GM21528 (cell line): ENCODE measurements around the gene GRAMD2A.

Source experiments
- ATAC-seq: cut with Tn5 transposase; IDR thresholded peaks from one replicate; pipeline ENCODE4 v1.9.1; 2021; ENCODE audit warnings: mild to moderate bottlenecking, moderate library complexity; ENCODE audit not compliant: unreplicated experiment, low FRiP score

GRAMD2A gene

GRCh38 chr15:72220687-72221086, 23.1 kb upstream of the GRAMD2A start:
- no peak for ATAC-seq

- no peak for ATAC-seq
Measured at GRCh38 chr15:72217216-72217615, 19.6 kb upstream of the GRAMD2A start.

GRCh38 chr15:72216079-72216478, 18.5 kb upstream of the GRAMD2A start:
- ATAC-seq: no peak

- ATAC-seq: no peak
Measured at GRCh38 chr15:72207558-72208085, 10.0 kb upstream of the GRAMD2A start.

- no peak for ATAC-seq
Measured at GRCh38 chr15:72206677-72207000, 9.1 kb upstream of the GRAMD2A start.

- no peak for ATAC-seq
Measured at GRCh38 chr15:72205896-72206676, 8.5 kb upstream of the GRAMD2A start.

GRCh38 chr15:72205273-72205672, 7.7 kb upstream of the GRAMD2A start:
- no peak for ATAC-seq

GRCh38 chr15:72203507-72203837, 5.9 kb upstream of the GRAMD2A start:
- no peak for ATAC-seq

GRCh38 chr15:72202801-72203506, 5.4 kb upstream of the GRAMD2A start:
- no peak for ATAC-seq

- ATAC-seq: no peak
Measured at GRCh38 chr15:72202302-72202701, 4.7 kb upstream of the GRAMD2A start.

GRCh38 chr15:72201391-72201921, 3.9 kb upstream of the GRAMD2A start:
- ATAC-seq: no peak

- no peak for ATAC-seq
Measured at GRCh38 chr15:72200395-72201237, 3.0 kb upstream of the GRAMD2A start.

GRCh38 chr15:72199721-72200212, 2.2 kb upstream of the GRAMD2A start:
- ATAC-seq: no peak

GRCh38 chr15:72199205-72199515, 1.6 kb upstream of the GRAMD2A start:
- no peak for ATAC-seq

- no peak for ATAC-seq
Measured at GRCh38 chr15:72198356-72199204, 993 bp upstream of the GRAMD2A start.

GRCh38 chr15:72197041-72197459, 537 bp downstream of the GRAMD2A start:
- ATAC-seq: no peak

GRCh38 chr15:72196409-72197040, 1.1 kb downstream of the GRAMD2A start:
- ATAC-seq: no peak

- no peak for ATAC-seq
Measured at GRCh38 chr15:72195101-72195511, 2.5 kb downstream of the GRAMD2A start.

GRCh38 chr15:72193836-72194396, 3.7 kb downstream of the GRAMD2A start:
- no peak for ATAC-seq
